ENCODE results near the gene GFOD1.
A peak's percentile ranks its signal among the peaks of the same experiment; 100 is the strongest.
"Not testable (repeated sequence)": the region's sequence is repeated elsewhere in the genome, so short reads cannot be mapped to it uniquely, and the experiment has no call there.

GFOD1 gene

GRCh38 chr6:13404228-13404891 is 83.0 kb downstream of the GFOD1 start:
- DNase-seq (ENCODE audit: low read depth): peak; percentile 77

DNA sequence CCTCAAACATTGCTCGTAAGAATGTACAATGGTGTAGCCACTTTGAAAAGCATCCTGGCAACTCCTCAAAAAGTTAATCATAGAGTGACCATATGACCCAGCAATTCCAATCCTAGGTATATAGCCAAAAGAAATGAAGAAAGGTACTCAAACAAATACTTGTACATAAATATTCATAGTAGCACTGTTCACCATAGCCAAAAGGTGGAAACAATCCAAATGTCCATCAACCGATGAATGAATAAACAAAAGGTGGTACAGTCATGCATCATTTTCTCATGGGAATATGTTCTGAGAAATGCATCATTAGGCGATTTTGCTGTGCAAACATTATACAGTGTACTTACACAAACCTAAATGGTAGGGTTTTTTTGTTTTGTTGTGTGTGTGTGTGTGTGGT is 84.7 kb downstream of the GFOD1 start:
- DNase-seq (ENCODE audit: low read depth): no peak

- DNase-seq (ENCODE audit: low read depth): no peak
Measured at GRCh38 chr6:13400772-13401171, 86.6 kb downstream of the GFOD1 start.

GRCh38 chr6:13398421-13398994 is 88.9 kb downstream of the GFOD1 start:
- no peak for DNase-seq (ENCODE audit: low read depth)

DNA sequence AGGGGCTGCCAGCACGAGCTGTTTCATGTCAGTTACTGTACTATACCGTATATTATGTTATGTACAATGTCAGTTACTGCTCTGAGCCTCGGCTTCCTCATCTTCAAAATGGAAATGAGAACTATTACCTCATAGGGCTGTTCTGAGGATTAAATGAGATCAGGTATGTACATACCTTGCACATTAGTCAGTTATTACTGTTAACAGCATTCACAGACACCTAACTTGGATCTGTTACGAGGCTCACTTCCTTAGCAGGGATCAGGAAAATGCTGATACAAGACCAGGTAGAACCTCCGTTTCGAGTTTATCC is 89.4 kb downstream of the GFOD1 start:
- DNase-seq (ENCODE audit: low read depth): no peak

GRCh38 chr6:13397359-13398068 is 89.9 kb downstream of the GFOD1 start:
- no peak for DNase-seq (ENCODE audit: low read depth)

DNA sequence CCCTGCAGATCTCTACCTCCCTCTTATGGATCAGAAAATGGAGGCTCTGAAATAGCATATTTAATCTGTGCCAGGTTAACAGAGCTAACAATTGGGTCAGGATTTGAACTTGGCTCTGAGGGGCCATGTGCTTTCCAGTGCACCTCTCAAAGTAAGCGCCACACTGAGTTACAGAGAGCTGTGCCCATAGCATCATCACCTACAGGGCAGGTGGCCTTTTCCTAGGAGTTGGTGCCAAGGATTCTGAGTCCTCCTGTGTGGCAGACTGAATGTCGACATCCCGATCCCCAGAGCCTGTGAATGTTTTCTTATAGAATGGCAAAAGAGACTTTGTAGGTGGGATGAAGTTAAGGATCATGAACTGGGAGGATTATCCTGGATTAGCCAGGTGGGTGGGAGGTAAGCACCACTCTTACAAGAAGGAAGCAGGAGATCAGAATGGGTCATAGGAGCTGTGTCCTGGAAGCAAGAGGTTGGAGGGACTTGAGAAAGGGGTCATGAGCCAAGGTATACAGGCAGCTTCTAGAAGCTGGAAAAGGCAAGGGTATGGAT is 91.1 kb downstream of the GFOD1 start:
- DNase-seq (ENCODE audit: low read depth): no peak

DNA sequence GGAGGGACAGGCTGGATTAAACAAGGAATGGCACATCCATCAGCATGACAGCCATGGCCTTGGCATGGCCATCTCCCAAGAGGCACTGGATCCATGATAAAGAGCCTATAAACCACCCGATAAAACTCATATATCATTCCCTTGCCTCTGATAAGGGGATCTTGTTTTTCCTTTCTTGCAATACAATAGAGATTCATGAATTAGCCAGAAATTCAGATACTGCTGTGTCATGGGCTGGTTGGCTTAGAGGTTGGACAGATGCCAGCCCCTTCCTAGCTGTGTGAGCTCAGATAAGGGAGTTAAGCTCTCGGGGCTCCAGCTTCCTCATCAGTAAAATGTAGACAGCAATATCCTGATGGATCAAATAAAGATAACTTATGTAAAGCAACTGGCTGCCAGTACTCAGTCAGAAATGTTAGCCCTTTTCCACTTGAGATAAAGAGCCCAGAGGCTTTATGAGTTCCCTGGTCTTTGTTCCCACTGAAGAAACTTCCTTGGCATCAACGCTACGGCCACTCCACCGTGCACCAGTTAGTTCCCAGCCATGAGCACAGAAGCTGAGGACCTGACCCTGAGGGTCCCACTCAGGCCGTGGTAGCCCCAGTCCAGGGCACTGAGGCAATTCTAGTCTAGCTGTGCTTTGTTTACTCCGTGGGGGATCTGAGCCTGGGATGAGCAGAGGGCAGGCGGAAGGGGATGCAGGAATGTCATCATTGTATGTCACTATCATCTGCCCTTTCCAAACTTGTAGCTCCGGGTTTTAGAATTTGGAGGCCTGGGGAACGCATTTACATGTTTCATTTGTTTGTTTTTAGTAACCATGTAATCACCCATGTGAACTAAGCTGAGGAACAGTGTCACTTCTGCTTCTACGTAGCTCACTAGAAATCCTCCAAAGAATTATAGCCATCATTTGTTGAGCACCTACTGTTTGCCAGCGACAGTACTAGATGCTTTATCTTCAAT is 91.8 kb downstream of the GFOD1 start:
- DNase-seq (ENCODE audit: low read depth): peak; percentile 92

GRCh38 chr6:13392462-13392861 is 94.9 kb downstream of the GFOD1 start:
- DNase-seq (ENCODE audit: low read depth): no peak

DNA sequence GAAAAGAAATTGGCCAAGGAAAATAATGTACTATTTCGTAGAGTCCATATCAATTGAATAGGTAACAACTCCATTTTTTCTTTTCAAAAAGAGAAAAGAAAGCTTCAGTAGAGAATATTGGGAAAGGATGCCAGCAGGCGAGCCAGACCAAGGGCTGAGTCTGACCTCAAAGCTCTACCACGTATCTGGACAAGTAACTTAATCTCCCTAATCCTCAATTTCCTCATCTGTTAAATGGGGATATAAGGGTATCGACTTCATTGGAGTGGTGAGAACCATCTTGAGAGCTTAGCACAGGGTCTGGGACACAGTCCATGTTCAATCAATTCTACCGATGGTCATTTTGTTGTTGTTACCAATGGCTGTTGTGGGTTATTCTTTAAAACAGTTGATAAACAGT is 95.9 kb downstream of the GFOD1 start:
- DNase-seq (ENCODE audit: low read depth): no peak

- DNase-seq (ENCODE audit: low read depth): no peak
Measured at GRCh38 chr6:13390658-13391057, 96.7 kb downstream of the GFOD1 start.

DNA sequence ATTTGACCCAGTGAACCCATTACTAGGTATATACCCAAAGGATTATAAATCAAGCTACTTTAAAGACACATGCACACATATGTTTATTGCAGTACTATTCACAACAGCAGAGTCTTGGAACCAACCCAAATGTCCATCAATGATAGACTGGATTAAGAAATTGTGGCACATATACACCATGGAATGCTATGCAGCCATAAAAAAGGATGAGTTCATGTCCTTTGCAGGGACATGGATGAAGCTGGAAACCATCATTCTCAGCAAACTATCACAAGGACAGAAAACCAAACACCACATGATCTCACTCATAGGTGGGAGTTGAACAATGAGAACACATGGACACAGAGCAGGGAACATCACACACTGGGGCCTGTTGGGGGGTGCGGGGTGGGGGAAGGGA is 98.2 kb downstream of the GFOD1 start:
- not testable (repeated sequence) for DNase-seq (ENCODE audit: low read depth)

GRCh38 chr6:13388769-13389168 is 98.6 kb downstream of the GFOD1 start:
- DNase-seq (ENCODE audit: low read depth): not testable (repeated sequence)

GRCh38 chr6:13384966-13385365 is 102.4 kb downstream of the GFOD1 start:
- no peak for DNase-seq (ENCODE audit: low read depth)

- no peak for DNase-seq (ENCODE audit: low read depth)
Measured at GRCh38 chr6:13384506-13384905, 102.9 kb downstream of the GFOD1 start.

DNA sequence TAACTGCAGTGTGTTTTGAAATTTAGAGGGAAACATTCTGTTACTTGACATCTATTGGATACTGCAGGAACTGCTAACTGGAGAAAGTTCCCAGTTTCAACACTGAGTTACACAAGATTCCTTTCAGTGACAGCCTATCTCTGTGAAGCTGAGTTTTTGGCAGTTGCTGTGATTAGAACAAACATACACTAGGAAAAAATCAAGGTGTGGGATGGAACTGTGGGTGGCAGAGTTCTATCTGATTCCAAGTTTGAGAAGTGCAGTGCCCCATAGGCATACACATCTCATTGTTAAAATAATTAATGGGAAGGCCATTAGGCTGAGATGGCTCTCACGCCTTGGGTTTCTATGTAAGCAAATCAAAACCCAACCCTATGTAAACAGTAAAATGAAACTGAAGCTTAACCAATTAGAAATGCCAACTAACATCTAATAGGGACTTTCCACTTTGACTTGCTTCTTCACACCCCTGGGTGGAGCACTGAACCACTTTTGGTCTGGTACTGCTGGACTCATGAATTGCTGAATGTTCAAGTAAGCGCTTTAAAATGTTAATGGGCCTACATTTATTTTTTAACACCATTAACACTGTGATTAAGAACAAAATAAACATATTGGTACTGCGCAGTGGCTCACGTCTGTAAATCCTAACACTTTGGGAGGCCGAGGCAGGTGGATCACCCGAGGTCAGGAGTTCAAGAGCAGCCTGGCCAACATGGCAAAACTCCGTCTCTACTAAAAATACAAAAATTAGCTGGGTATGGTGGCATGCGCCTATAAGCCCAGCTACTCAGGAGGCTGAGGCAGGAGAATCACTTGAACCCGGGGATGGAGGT is 103.9 kb downstream of the GFOD1 start:
- DNase-seq (ENCODE audit: low read depth): peak; percentile 54

DNA sequence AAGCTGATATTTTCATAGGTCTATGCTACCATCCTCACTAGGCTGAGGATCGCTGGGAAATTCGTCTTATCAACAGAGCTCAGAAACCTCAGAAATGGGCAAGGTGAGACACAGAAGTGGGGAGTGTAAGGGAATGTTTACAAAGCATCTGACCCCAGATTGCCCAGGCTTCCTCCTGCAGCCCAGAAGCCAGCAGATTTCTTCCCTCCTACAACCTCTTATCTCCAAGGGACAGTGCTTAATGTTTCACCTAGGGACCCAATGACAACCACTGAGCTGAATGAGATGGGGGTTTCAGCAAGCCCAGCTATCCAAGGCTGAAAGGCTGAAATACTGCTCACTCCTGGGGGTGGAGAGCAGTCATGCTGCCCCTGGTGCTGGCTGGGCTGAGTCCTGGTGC is 106.6 kb downstream of the GFOD1 start:
- DNase-seq (ENCODE audit: low read depth): no peak

GRCh38 chr6:13378669-13379590 is 108.5 kb downstream of the GFOD1 start:
- no peak for DNase-seq (ENCODE audit: low read depth)

DNA sequence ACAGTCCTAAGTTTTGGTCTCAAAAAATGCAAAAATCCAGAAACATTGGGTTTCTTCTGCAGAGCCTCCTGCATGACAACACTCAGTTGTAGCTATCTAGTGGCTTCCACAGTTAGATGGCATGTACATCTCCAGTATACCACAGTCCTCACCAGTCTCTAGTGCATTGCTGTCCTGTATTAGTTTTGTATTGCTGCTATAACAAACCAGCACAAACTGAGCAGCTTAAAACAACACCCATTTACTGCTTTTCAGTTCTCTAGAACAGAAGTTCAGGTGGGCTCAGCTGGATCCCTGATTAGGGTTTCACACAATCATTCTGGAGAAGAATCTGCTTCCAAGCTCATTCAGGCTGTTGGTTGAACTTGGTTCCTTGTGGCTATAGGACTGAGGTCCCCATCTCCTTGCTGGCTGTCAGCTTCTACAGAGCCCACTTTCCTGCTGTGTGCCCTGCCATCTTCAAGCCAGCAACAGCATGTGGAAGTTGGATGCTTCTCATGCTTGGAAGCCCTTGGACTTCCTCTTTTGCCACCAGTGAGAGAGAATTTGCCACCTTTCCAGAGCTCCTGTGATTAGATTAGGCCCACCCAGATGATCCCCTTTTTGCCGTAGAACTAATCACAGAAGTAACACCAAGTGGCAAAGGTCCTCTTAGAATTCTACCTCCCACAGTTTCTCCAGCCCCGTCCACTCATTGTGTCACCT is 110.2 kb downstream of the GFOD1 start:
- DNase-seq (ENCODE audit: low read depth): no peak

Data from iris pigment epithelial cell (primary cell).